Cerebellar nuclear complex (tissue), 1 donor: Measurements from ENCODE around the gene PRKCZ.
"Not testable (repeated sequence)": the region's sequence is repeated elsewhere in the genome, so short reads cannot be mapped to it uniquely, and the experiment has no call there.

Source experiments
- DNase-seq, 2 experiments: peaks; one replicate each; lab custom pipeline; 2025; lab: John Stamatoyannopoulos, UW

PRKCZ gene

DNA sequence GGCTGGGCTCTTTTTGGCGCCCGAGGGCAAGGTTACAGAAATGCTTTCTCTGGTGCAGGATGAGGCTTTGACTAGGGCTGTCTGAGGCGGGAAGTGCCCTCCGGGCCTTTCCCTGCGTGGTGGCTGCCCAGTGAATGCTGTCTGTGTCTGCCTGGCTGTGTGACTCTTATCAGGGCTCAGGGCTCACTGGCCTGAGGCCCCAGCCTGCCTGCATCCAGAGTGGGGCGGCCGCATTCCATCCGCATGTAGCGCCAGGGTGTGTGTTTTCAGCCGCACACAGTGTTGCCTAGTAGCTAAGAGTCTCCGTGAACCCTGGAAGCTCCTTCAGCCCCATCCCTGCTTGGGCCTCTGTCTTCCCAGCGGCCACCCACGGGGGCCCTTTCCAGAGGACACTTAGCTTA is 85.2 kb downstream of the PRKCZ start:
- no peak for DNase-seq

DNA sequence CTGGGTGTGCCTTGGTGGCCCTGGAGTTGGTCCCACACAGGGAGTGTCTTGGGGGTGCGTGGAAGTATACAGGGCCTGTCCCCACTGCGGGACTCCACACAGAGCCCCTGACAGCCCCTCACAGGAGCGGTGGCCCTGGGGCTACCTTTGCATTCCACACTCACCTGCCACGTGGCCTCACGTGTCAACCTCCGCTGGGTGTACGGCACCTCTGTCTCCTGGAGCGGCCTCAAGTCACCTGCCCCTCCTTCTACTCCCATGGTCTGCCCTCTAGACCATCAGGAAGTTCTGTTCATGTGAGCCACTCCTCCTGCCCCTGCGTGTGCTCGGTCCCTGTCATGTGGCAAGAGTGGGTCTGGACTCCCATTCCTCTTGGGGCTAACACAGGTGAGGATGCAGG is 85.7 kb downstream of the PRKCZ start:
- DNase-seq = no peak

DNA sequence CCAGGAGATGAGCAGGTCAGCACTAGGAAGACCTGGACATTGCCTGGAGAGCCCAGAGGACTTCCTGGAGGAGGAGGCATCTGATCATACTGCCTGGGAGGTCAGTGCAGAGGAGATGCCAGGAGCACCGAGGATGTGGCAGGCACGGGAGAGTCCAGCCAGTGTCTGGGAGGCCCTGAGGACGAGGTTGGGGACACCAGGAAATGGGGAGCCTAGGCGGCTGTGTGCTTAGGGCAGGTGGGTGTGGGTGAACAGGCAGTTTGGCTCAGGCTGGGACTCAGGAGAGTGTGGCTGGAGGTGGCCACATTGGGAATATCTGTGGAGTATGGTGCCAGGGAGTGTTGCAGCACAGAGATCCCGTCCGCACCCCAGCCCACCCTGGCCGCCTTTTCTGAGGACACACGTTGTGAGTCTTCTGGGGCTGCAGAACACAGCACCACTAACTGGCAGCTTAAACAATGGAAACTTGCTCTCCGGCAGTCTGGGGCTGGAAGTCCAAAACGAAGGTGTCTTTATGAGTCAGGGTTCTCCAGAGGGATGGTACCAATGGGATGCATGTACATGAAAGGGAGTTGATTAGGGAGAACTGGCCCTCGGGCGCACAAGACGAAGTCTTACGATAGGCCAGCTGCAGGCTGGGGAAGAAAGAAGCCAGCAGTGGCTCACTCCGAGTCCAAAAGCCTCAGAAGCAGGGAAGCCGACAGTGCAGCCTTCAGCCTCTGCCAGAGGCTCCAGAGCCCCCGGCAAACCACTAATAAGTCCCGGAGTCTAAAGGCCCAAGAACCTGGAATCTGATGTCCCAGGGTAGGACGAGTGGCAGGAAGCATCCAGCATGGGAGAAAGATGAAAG is 86.4 kb downstream of the PRKCZ start:
- DNase-seq = no peak

DNA sequence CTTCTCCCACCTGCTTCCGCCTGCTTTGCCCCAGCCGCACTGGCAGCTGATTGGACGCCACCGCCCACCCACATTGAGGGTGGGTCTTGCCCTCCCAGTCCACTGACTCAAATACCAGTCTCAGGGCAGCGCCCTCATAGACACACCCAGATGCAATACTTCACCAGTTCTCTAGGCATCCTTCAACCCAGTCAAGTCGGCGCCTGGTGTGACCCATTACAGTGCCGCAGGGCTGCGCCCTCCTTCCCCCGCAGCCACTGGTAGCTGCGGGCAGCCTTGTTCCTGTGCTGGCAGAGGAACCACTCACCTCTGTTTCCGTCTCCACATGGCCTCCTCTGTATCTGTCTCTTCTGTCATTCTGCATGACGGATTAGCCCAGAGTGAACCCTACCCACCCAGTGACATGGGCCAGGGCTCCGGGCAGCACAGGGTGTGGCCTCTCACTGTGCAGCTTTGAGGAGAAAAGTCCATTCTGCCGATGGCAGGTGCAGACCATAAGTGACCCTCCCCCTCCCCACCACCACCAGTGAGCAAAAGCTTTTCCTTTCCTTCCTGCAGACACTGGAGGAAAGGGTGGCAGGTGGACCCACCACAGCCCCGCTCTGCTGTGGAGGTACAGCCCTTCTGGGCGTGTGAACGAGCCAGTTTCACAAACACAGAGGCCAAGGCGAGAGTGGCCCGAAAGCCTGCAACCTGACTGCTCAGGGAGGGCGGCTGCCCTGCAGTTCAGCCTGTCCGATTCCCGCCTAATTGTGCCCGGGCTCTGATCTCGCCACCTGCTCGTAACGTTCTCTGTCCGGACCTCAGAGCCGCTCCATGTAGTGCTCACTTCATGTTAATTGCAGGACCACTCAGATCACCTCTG is 87.3 kb downstream of the PRKCZ start:
- DNase-seq = no peak

DNA sequence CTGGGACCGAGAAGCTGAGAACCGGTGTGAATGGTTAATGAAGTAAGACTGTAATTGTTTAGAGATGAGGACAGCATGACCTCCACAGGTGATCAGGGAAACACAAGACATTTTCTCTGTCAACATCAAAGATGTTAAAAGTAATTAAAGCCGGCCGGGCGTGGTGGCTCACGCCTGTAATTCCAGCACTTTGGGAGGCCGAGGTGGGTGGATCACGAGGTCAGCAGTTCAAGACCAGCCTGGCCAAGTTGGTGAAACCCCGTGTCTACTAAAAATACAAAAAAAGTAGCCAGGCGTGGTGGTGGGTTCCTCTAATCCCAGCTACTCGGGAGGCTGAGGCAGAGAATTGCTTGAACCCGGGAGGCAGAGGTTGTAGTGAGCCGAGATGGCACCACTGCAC is 88.9 kb downstream of the PRKCZ start:
- not testable (repeated sequence) for DNase-seq

DNA sequence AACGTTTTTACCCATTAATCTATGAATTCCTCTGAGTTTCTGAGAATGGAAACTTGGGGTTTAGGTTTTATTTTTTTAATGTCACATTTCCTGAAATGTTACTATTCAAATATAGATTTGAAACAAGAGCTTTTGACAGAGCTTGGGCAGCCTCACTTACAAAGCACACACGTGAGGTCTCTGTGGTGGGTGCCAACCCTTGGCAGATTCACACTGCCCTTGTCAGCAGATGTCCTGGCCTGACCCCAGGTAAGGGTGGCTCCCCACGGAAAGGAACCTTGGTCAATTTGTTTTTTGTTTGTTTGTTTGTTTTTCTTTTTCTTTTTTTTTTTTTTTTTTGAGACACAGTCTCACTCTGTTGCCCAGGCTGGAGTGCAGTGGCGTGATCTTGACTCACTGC is 90.8 kb downstream of the PRKCZ start:
- no peak for DNase-seq

DNA sequence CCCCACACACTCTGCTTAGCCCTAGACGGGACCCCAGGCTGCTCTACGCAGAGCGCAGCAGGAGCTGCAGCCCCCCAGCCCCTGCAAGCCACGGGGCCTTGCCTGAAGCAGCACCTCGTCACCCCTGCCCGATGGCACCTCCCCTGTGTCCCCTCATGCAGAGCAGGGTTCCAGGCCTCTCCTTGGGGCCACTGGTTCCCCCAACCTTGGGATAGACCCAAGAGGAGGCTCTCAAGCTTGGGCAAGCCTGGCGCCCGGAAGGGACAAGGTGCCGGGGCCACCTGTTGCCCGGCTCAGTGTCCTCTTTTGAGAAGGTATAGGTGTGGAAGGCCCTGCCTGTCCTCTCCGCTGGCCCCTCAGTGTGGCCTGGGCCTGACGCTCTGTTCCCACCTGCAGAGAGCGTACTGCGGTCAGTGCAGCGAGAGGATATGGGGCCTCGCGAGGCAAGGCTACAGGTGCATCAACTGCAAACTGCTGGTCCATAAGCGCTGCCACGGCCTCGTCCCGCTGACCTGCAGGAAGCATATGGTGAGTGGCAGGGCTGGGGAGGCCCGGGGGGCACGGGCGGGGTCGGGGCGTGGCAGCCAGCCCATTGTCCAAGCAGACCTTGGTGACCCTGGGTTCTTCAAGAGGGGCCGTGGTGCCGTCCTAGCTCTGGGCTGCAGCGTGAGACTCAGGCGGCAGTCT is 93.7 kb downstream of the PRKCZ start:
- DNase-seq = no peak

DNA sequence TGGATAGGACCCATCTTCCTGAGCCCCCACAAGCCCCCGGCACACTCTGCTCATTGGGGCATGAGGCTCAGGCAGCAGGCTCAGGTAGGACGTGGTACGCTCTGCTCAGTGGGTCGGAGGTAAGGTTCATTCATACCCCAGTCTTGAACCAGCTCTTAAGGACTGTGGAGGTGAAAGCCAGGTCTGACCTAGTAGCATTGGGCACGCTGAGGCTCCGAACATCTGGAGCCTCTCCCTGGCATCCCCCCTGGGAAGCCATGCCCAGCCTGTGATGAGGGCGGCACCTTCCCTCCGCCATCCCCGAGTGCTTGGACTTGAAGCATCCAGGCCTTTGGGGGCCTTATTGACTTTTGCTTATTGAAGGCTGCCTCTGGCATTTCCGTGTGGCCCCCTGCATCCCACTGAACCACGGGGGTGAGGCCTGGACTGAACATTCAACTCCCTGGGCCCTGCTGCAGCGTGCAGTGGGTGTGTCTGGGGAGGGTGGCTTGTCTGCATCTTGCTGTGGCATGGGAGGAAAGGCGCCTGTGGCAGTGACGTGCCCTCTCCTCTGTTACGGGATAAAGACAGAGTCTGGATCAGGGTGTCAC is 94.4 kb downstream of the PRKCZ start:
- DNase-seq = no peak

DNA sequence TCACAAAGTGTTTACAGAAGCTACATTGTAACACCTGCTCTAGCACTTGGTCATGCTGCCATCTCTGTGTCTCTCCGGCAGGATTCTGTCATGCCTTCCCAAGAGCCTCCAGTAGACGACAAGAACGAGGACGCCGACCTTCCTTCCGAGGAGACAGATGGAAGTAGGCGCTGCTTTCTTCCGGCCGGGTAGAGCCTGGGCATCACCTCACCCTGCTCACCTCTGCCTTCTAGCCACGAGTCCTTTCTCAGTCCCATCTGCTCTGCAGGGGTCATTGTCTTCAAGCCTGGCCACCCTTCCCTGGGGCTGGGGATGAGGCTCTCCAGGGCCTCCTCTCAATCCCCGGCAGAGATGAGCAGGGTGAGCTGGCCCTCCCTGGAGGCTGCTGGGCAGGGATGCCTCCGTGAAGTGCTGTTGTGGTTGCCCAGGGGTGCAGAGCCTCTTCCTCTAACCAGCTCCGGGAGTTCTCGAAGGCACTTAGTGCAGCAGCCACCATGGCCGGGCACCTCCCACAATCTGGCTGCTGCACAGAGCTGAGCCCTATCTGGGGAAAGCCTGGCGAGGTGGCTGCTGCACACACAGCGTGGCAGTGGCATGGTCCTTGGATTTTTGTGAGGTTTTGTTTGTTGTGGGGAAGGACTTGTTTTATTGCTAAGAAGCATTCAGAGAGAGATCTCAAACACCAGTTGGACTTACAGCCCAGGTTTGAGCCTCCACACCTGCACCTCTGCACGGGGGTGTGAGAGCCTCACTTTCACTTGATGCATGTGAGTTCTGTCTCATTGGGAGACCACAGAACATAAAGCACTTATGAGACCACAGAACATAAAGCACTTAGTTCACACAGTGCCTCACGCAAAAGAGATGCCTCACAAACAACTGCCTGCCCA is 96.0 kb downstream of the PRKCZ start:
- DNase-seq = no peak

DNA sequence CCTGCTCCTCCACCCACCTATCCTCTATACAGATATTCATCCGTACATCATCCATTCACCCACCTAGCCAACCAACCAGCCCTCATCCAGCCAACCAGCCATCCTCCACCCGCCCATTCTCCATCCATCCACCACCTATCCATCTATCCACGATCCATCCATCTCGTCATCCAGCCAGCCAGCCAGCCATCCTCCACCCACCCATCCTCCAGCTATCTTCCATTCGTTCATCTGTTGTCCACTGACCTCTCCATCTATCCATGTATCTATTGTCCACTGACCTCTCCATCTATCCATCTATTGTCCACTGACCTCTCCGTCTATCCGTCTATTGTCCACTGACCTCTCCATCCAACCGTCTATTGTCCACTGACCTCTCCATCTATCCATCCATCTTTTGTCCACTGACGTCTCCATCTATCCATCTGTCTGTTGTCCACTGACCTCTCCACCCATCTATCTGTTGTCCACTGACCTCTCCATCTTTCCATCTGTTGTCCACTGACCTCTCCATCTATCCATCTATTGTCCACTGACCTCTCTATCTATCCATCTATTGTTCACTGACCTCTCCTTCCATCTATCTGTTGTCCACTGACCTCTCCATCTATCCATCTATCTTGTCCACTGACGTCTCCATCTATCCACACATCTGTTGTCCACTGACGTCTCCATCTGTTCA is 96.8 kb downstream of the PRKCZ start:
- no peak for DNase-seq

DNA sequence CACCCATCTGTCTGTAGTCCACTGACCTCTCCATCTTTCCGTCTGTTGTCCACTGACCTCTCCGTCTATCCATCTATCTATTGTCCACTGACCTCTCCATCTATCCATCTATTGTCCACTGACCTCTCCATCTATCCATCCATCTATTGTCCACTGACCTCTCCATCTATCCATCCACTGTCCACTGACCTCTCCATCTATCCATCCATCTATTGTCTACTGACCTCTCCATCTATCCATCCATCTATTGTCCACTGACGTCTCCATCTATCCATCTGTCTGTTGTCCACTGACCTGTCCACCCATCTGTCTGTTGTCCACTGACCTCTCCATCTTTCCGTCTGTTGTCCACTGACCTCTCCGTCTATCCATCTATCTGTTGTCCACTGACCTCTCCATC is 97.7 kb downstream of the PRKCZ start:
- DNase-seq = not testable (repeated sequence)

DNA sequence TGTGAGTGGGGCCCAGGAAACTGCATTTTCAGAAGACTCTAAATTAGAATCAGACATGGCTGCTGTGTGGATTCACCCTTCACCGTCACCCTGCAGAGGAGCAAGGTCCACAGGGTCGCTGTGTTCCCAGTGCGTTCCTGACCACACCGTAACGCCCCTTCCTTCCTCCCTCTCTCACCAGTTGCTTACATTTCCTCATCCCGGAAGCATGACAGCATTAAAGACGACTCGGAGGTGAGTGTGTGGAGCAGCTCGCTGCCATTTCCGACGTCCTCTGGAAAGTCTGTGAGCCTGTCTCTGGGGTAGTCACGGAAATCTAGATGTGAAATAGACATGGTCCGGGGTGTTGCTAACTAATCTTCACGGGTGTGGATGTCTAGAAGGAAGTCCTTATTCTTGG is 98.5 kb downstream of the PRKCZ start:
- no peak for DNase-seq

DNA sequence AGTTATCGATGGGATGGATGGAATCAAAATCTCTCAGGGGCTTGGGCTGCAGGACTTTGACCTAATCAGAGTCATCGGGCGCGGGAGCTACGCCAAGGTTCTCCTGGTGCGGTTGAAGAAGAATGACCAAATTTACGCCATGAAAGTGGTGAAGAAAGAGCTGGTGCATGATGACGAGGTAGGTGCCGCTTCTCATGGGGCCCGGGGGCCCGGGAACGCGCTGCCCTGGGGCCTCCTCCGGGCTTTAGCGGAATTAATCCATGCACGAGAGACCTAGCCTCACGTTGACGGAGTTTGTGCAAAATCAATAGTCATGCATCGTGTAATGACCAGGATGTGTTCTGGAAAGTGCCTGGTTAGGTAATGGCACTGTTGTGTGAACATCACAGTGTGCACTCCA is 100.6 kb downstream of the PRKCZ start:
- DNase-seq = no peak

DNA sequence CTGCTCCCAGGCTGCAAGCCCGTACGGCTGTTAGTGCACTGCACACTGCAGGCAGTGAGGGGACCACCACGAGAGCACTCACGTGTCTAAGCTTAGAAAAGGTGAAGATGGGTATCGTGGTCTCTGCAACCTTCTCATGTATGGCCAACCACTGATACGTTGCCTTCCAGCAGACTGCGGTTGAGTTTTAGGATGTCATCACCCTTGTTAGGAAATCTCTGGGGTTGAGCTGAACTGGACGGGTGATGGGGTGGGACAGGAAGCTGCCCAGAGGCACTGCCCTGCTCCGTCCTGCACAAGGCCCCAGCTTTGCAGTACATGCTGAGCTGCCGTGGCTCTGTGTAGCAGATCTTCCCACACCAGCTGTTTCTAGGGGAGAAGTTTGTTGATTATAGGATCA is 101.0 kb downstream of the PRKCZ start:
- no peak for DNase-seq

DNA sequence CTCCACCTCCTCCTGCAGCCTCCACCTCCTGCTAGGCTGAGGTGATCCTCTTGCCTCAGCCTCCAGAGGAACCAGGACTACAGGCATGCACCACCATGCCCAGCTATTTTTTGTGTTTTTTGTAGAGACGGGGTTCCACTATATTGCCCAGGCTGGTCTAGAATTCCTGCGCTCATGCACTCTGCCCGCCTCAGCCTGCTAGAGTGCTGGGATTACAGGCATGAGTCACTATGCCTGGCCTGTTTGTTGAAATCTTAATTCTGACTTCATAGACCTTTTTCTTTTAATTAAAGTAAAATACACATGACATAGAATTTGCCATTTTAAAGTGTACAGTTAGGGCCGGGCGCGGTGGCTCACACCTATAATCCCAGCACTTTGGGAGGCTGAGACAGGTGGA is 101.7 kb downstream of the PRKCZ start:
- no peak for DNase-seq

DNA sequence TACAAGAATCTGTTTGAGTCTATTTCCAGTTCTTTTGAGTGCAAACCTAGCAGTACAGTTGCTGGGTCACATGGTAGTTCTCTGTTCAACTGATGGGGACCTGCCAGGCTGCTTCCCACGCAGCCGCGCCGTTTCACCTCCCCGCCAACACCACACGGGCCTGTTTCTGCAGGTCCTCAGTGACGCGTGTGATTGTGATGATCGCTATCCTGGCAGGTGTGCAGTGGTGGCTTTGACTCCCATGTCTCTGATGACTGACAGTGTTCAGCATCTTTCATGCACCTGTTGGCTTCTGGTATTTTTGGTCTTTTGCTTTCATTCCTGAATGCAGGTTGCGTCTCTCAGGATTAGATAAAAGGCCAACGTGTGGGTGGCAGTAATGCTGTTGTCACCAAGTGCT is 102.7 kb downstream of the PRKCZ start:
- DNase-seq = no peak

DNA sequence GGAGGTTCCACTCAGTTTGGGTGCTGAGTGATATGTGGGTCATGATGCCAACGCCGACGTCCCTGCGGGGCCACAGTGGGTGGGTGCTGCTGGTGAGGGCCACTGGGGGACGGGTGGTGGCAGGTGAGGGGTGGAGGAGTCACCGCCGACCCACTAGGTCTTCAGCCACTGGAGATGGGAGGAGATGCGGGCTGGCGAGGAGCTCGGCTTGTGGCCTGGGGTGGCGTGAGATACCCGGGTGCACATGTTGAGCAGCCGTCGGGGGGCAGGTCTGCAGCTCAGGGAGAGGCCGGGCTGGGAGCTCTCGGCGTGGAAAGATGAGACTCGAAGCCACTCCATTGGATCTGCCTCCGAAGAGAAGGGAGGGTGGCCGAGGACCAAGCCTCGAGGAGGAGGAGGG is 103.8 kb downstream of the PRKCZ start:
- DNase-seq = no peak

DNA sequence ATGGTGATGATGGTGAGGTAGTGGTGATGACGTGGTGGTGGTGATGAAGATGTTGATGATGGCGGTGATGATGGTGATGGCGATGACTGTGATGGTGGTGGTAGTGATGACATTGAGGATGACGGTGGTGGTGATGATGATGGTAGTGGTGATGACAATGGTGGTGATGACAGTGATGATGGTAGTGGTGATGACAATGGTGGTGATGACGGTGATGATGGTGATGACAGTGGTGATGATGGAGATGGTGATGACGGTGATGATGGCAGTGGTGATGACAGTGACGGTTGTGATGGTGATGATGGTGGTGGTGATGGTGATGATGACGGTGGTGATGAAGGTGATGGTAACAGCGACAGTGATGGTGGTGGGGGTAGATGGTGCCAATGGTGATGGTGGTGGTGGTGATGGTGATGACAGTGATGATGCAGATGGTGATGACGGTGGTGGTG is 105.0 kb downstream of the PRKCZ start:
- DNase-seq = no peak

DNA sequence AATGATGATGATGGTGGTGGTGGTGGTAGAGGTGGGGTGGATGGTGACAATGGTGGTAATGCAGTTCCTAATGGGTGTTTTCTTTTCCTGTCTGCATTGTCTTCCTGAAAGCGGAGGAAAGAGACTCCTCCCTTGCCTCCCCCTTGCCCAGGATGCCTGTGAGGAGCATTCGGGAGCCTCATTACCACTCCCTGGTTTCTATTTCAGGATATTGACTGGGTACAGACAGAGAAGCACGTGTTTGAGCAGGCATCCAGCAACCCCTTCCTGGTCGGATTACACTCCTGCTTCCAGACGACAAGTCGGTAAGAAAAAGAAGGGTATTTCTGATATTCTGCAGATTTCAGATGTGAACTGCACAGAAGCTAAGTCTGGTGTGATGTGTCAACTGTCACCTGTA is 105.6 kb downstream of the PRKCZ start:
- DNase-seq = no peak

DNA sequence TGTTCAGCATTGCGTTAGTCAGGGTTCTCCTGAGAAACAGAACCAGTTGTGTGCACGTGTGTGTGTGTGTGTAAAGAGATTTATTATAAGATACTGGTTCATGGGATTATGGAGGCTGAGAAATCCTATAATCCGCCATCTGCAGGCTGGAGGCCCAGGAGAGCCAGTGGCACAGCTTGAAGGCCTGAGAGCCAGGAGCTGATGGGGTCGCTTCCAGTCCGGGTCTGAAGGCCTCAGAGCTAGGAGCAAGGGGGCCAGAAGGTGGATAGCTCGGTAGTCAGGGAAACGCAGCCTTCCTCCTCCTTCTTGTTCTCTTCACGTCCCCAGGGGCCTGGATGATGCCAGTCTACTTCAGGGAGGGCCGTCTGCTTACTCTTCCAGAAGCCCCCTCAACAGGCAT is 106.7 kb downstream of the PRKCZ start:
- no peak for DNase-seq

DNA sequence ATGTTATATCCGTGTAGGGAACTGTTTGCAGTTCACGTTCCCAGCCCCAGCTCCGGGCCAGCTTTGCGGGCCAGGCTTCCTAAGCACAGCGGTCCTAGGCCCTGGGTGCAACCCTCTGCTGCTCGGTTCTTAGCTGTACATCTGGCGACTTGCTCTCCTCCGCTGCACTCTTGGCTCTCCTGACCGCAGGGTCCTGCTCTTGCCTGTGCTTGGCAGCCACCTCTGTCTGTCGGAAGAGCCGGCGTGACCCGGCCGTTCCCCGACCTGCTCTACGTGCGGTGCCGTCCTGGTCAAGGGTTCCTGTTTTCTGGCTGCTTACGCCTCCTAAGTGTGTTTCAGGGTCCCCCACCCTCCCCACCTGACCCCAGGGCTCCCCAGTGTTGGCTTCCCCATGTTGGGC is 107.6 kb downstream of the PRKCZ start:
- DNase-seq = no peak
